Stimulated activated CD4-positive, alpha-beta T cell treated with anti-CD3 and anti-CD28 coated beads, Interleukin-4, amount 100 ng/mL, for 1 hour (primary cell): Measurements from ENCODE around the gene DNAH1.

Source experiments
- DNase-seq: peaks from one replicate; pipeline ENCODE4 v3.0.0-alpha.2; 2020

Gene DNAH1

GRCh38 chr3:52291508-52292181 lies 24.5 kb upstream of the DNAH1 start:
- DNase-seq, result peak; percentile 39

- no peak for DNase-seq
These were observed 23.7 kb upstream of the DNAH1 start for GRCh38 chr3:52292247-52293065.

GRCh38 chr3:52293491-52294319 lies 22.4 kb upstream of the DNAH1 start:
- no peak for DNase-seq

GRCh38 chr3:52294320-52295150 lies 21.6 kb upstream of the DNAH1 start:
- DNase-seq, result no peak

- no peak for DNase-seq
These were observed 20.4 kb upstream of the DNAH1 start for GRCh38 chr3:52295671-52296208.

- DNase-seq, result no peak
These were observed 18.6 kb upstream of the DNAH1 start for GRCh38 chr3:52297242-52298148.

GRCh38 chr3:52298149-52299098 lies 17.7 kb upstream of the DNAH1 start:
- no peak for DNase-seq

GRCh38 chr3:52299247-52299878 lies 16.8 kb upstream of the DNAH1 start:
- DNase-seq, result no peak

- no peak for DNase-seq
These were observed 16.1 kb upstream of the DNAH1 start for GRCh38 chr3:52299879-52300611.

- no peak for DNase-seq
These were observed 13.5 kb upstream of the DNAH1 start for GRCh38 chr3:52302426-52303145.

GRCh38 chr3:52303811-52304210 lies 12.3 kb upstream of the DNAH1 start:
- DNase-seq, result no peak

- no peak for DNase-seq
These were observed 10.2 kb upstream of the DNAH1 start for GRCh38 chr3:52305926-52306325.

- no peak for DNase-seq
These were observed 9.1 kb upstream of the DNAH1 start for GRCh38 chr3:52306978-52307377.

GRCh38 chr3:52308308-52308707 lies 7.8 kb upstream of the DNAH1 start:
- DNase-seq, result no peak

- DNase-seq, result peak; percentile 35
These were observed 5.1 kb upstream of the DNAH1 start for GRCh38 chr3:52310861-52311575.

- DNase-seq, result no peak
These were observed 4.5 kb upstream of the DNAH1 start for GRCh38 chr3:52311576-52312119.

GRCh38 chr3:52313188-52313773 lies 2.8 kb upstream of the DNAH1 start:
- DNase-seq, result no peak
